LNCAP (cell line): ENCODE data around the gene FCRL1.

Experiments used
- TF ChIP-seq, protein P1 (sequence below): fragments of 450-650 bp; IDR thresholded peaks from 2 replicates; pipeline ENCODE4 v1.5.1; 2017; ENCODE audit warnings: mild to moderate bottlenecking

Gene FCRL1

DNA sequence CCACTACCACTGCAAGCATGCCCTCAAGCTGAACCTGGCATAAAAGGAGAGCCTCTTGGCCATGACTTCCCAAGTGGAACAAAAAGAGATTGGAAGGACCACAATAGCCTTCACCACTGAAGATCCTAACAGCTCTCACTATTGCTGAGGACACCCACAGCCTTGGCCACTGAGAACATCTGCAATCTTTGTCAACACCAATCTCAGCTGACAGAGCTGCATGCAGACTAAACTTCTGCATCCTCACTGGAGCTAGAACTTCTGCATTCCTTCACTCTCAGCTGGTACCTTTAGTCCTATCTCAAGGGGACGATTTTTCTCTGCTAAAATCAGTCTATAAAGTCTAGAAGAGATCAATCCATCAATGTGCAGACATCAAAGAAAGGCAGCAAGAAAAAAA is 34.7 kb downstream of the FCRL1 start:
- TF ChIP-seq, protein P1, sequence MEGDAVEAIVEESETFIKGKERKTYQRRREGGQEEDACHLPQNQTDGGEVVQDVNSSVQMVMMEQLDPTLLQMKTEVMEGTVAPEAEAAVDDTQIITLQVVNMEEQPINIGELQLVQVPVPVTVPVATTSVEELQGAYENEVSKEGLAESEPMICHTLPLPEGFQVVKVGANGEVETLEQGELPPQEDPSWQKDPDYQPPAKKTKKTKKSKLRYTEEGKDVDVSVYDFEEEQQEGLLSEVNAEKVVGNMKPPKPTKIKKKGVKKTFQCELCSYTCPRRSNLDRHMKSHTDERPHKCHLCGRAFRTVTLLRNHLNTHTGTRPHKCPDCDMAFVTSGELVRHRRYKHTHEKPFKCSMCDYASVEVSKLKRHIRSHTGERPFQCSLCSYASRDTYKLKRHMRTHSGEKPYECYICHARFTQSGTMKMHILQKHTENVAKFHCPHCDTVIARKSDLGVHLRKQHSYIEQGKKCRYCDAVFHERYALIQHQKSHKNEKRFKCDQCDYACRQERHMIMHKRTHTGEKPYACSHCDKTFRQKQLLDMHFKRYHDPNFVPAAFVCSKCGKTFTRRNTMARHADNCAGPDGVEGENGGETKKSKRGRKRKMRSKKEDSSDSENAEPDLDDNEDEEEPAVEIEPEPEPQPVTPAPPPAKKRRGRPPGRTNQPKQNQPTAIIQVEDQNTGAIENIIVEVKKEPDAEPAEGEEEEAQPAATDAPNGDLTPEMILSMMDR, result no peak

DNA sequence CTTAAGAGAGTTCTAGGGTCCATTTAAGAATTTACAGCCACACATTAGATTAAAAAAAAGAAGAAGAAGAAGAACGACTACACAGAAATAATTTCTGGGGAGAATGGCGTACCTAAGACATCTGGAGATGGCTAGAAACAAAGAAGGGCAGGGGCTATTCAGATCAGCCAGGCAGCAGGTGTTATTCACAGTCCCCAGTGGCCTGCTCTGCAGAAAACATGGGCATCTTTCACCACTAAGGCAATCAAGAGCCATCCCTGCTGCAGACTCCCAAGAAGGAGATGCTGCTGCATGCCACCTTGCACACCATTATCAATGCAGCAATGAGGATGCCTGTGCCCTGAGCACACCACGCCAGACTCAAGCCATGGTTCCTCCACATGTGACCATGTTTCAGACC is 35.1 kb downstream of the FCRL1 start:
- TF ChIP-seq, protein P1, result no peak

DNA sequence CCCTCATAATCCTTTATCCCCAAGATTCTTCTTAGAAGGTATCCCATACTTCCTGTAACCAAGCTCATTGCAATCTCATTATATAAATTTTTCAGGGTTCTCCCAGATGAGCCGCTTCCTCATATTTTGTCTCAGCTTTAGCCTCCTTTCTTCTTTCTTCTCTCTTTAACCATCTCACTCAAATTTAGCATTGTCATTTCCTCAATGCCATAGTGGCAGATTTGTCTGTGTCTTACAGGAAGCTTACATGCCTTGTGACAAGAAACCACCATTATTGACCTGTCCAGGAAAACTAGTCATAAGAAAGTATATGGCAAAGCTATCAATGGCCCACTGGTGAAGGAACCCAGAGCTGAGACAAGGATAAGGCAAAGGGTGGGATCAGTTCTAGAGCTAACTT is 37.0 kb downstream of the FCRL1 start:
- TF ChIP-seq, protein P1, result no peak

DNA sequence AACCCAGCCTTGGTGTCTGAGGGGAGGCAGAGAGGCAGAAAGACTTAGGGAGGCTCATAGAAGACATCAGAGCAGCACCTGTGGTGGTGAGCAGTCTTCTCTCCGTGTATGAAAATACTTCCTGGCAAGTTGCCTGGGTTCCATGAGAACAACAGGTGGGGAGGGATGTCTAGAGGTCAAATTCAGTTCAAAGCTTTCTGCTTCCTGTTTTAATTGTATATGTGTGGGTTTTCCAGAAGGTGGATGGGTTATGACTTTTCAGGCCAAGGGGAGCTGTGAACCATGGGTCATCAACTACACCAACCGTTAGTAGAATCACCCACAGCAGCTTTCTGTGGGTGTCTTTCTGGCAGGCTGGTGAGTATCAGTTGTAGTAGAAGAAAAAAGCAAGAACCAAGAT is 38.9 kb downstream of the FCRL1 start:
- TF ChIP-seq, protein P1, result no peak

DNA sequence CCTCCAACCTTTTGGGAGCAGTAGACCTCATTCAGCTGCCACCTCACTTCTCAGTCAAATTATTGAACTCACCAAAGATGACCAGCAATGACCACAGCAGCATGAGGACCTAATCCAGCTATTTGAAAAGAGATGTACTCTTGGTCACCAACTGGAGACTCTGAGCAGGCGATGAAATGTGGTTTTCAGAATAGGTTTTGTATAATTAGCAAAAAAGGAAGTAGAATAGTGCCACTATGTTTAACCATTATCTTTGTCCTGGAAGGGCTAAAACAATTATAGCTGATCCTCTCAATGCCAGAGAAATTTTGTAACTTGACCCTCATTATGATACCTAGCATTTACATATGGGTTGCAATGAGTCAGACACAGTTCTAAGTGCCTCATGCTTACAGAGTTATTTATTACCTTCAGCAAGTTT is 42.9 kb downstream of the FCRL1 start, which contains the start of gene FCRL2:
TSS of gene FCRL2 (minus strand) at position 162 of the 421 bp plus-strand sequence. CDS start at position 103, 59 bp downstream.
- TF ChIP-seq, protein P1, result no peak

DNA sequence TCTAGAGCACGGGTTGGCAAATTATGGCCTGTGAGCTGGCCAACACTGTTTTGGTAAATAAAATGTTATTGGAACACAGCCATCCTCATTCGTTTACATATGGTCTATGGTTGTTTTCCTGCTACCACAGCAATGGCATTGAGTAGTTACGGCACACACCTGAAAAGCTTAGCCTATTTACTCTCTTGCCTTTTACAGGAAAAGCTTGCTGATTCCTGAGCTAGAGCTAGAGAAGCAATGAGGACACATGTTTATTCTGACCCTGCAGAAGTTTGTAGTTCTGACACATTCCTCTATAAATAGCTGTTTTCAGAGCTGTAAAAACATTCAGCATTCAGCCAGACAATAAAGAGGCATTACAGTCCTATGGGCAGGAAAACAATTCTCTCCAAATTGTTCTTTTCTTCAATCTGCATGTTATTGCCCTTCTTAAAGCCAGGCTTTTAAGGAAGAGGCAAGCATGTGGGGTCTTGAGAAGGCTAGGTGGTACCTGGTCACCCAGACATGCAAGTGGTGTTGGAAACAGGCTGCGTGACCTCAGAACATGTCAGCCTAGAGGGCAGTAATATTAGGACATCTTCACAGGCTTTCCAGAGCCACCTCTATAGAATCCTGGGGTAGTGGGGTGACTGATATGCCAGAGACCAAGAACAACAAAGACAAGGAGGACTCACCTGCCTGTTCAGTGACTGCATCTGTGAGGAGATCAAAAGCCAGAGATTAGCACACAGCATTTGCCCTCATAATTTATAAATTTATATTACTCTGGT is 44.6 kb downstream of the FCRL1 start:
- TF ChIP-seq, protein P1, result no peak

DNA sequence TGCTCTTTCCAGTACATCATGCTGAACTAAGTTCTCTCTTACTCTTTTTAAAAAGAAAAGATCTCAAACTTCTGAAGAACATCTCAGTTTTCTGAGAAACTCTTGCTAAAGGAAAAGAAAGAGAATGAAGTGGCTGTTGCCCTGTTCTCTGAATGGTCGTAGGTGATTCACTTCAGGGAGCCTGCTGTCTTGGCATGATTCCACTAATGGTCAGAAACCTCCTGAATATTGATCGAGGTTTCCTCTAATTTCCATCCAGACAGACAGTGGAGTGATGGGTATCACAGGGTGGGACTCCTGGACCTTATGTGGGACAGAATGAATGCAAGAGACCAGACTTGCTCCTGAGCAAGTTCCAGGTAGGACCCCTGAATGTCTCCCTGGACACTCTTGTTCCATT is 45.5 kb downstream of the FCRL1 start:
- TF ChIP-seq, protein P1, result no peak
